Hippocampal formation (tissue), 2 donors: ENCODE results near the gene FAM107B.

Experiments used
- DNase-seq, 2 donors: peaks; one replicate each; lab custom pipeline; 2025; lab: John Stamatoyannopoulos, UW

FAM107B gene

GRCh38 chr10:14535457-14536130 lies 239.1 kb downstream of the FAM107B start:
- no peak for DNase-seq

- DNase-seq, result no peak
Measured at GRCh38 chr10:14534152-14534551, 240.5 kb downstream of the FAM107B start.

GRCh38 chr10:14533295-14533694 lies 241.4 kb downstream of the FAM107B start:
- no peak for DNase-seq

GRCh38 chr10:14532473-14533251 lies 242.0 kb downstream of the FAM107B start:
- no peak for DNase-seq

GRCh38 chr10:14531974-14532373 lies 242.7 kb downstream of the FAM107B start:
- DNase-seq, result no peak

GRCh38 chr10:14530465-14530864 lies 244.2 kb downstream of the FAM107B start:
- no peak for DNase-seq

GRCh38 chr10:14529351-14529750 lies 245.3 kb downstream of the FAM107B start:
- DNase-seq, result no peak

GRCh38 chr10:14528450-14528849 lies 246.2 kb downstream of the FAM107B start:
- DNase-seq, result no peak

GRCh38 chr10:14527915-14528314 lies 246.8 kb downstream of the FAM107B start:
- DNase-seq, result no peak

GRCh38 chr10:14527134-14527844 lies 247.4 kb downstream of the FAM107B start:
- DNase-seq, result no peak

- no peak for DNase-seq
Measured at GRCh38 chr10:14526326-14526725, 248.4 kb downstream of the FAM107B start.

GRCh38 chr10:14524691-14525324 lies 249.9 kb downstream of the FAM107B start:
- no peak for DNase-seq

- no peak for DNase-seq
Measured at GRCh38 chr10:14523286-14523685, 251.4 kb downstream of the FAM107B start.

GRCh38 chr10:14519785-14520184 lies 254.9 kb downstream of the FAM107B start:
- DNase-seq, result no peak

GRCh38 chr10:14518149-14518548 lies 256.5 kb downstream of the FAM107B start:
- DNase-seq, result no peak

- DNase-seq, result no peak
Measured at GRCh38 chr10:14513123-14513522, 261.6 kb downstream of the FAM107B start.

- DNase-seq, result no peak
Measured at GRCh38 chr10:14510346-14510745, 264.4 kb downstream of the FAM107B start.

GRCh38 chr10:14508725-14509124 lies 266.0 kb downstream of the FAM107B start:
- DNase-seq, result no peak

- no peak for DNase-seq
Measured at GRCh38 chr10:14507781-14508180, 266.9 kb downstream of the FAM107B start.

GRCh38 chr10:14507176-14507575 lies 267.5 kb downstream of the FAM107B start:
- no peak for DNase-seq

- no peak for DNase-seq
Measured at GRCh38 chr10:14502431-14502830, 272.3 kb downstream of the FAM107B start.

GRCh38 chr10:14500172-14500765 lies 274.4 kb downstream of the FAM107B start:
- no peak for DNase-seq
